GM23248 (cell line): ENCODE data around the gene WNT7B.

Experiments
- EZH2 ChIP-seq: fragments of 200-600 bp; sonication (generic); IDR thresholded peaks from 2 replicates; pipeline ENCODE4 v1.6.1; 2018; ENCODE audit warnings: antibody characterized with exemption, mild to moderate bottlenecking; ENCODE audit not compliant: insufficient read depth, poor library complexity, severe bottlenecking
- EZH2phosphoT487 ChIP-seq: fragments of 200-600 bp; sonication (generic); IDR thresholded peaks from 2 replicates; pipeline ENCODE4 v1.6.1; 2018; ENCODE audit warnings: antibody characterized with exemption, moderate library complexity, mild to moderate bottlenecking, low read depth; ENCODE audit not compliant: insufficient read depth

GRCh38 chr22:46002757-46003270 lies 25.9 kb upstream of the WNT7B start:
- TF ChIP-seq EZH2 (no peak), EZH2phosphoT487 (no peak)
